ENCODE data around the gene YIF1A. TPM values are rescaled to one million over a fixed set of nuclear protein-coding genes. Genes with fewer than 3 reads are reported as not detected.

The YIF1A gene
- total RNA-seq, 1 experiment from 2014 or later, result 64.3 TPM

GRCh38 chr11:66334605-66335442 lies 45.9 kb upstream of the YIF1A start:
- H3K27me3 Mint-ChIP-seq (ENCODE audit: low read depth), result peaks cover 4% of the 10 kb centered on the region
- H3K27ac ChIP-seq (ENCODE audit: insufficient read length, low read depth, low read length), result no peak overlapping the region
- no peak overlapping the region for H2AFZ ChIP-seq (ENCODE audit: low read length)
- H3K79me2 ChIP-seq (ENCODE audit: insufficient read depth, low read length), result no peaks in the 10 kb centered on the region
- H3K79me1 ChIP-seq (ENCODE audit: insufficient read depth, low read depth, low read length, poor library complexity, severe bottlenecking), result no peaks in the 10 kb centered on the region
- no peak for DNase-seq
- H2BK15ac ChIP-seq (ENCODE audit: low read depth, low read length), result no peak overlapping the region
- H3K9me3 ChIP-seq (ENCODE audit: control insufficient read depth, low read depth, low read length), result no peaks in the 10 kb centered on the region
- H4K5ac ChIP-seq (ENCODE audit: insufficient read length, low read depth, low read length), result no peak overlapping the region
- peak overlapping the region; percentile 65 for H3K18ac ChIP-seq (ENCODE audit: insufficient read length, low read depth, low read length)
- no peaks in the 10 kb centered on the region; the same call in 1 of the 2 replicates for H3K27me3 ChIP-seq (ENCODE audit: insufficient read depth, low read length)
- no peak overlapping the region; a peak in 2 of 7 replicates for H3K27ac Mint-ChIP-seq
- no peak overlapping the region for H4K91ac ChIP-seq (ENCODE audit: insufficient read length, low read depth, low read length)
- H3K23me2 ChIP-seq (ENCODE audit: insufficient read length, low read depth, low read length, poor library complexity, severe bottlenecking), result no peaks in the 10 kb centered on the region
- no peak overlapping the region; the same call in 1 of the 2 replicates for H3K14ac ChIP-seq (ENCODE audit: insufficient read depth, low read length)
- no peak overlapping the region for H2AK5ac ChIP-seq (ENCODE audit: insufficient read length, low read length)
- H3K4me3 Mint-ChIP-seq, result peak overlapping the region; percentile 47 to 83
- no peaks in the 10 kb centered on the region for H3K4me1 ChIP-seq (ENCODE audit: insufficient read depth, low read length)
- no peak overlapping the region for H2BK20ac ChIP-seq (ENCODE audit: low read depth, low read length, poor library complexity, severe bottlenecking)
- no peak overlapping the region for H3T11ph ChIP-seq (ENCODE audit: low read length)
- WGBS (ENCODE audit: extremely low coverage, insufficient read length, low lambda C conversion rate), result no CpG with 5 or more reads among the region's 42 CpGs
- peaks cover 2 to 19% (median 12%) of the 10 kb centered on the region in 3 experiments; a peak in 5 of 7 replicates for H3K36me3 Mint-ChIP-seq (ENCODE audit: insufficient read depth in 1 of 3, low read depth in 3 of 3)
- H3K4me1 Mint-ChIP-seq, result peaks cover 20 to 21% of the 10 kb centered on the region in 2 experiments
- no peak for TF ChIP-seq CTCF (conservative IDR thresholded peaks at IDR 0.05)
- H2BK120ac ChIP-seq (ENCODE audit: low read depth, low read length, poor library complexity, severe bottlenecking), result no peak overlapping the region
- no peaks in the 10 kb centered on the region for H3K9me3 Mint-ChIP-seq
- H3K23ac ChIP-seq (ENCODE audit: insufficient read length, low read depth, low read length), result no peak overlapping the region
- no peak overlapping the region for H2BK5ac ChIP-seq (ENCODE audit: insufficient read length, low read length)
- no peak overlapping the region for H3K9ac ChIP-seq (ENCODE audit: extremely low read depth, insufficient read length, low read length)
- H4K8ac ChIP-seq (replicated peaks; ENCODE audit: insufficient read length, low read depth, low read length), result no peak overlapping the region
- H3K4me2 ChIP-seq (ENCODE audit: insufficient read depth, insufficient read length, low read length), result peak overlapping the region; percentile 30
- no peaks in the 10 kb centered on the region for H4K20me1 ChIP-seq (ENCODE audit: control insufficient read depth, insufficient read depth, insufficient read length)
- no peak overlapping the region for H3K4ac ChIP-seq (ENCODE audit: low read depth, low read length)
- no peak overlapping the region for H3K56ac ChIP-seq (ENCODE audit: insufficient read length, low read depth, low read length)
- no peak overlapping the region for H2BK12ac ChIP-seq (ENCODE audit: insufficient read length, low read depth, low read length)

All from H9 (cell line).